ENCODE measurements around the gene ANKK1.

ANKK1 gene

DNA sequence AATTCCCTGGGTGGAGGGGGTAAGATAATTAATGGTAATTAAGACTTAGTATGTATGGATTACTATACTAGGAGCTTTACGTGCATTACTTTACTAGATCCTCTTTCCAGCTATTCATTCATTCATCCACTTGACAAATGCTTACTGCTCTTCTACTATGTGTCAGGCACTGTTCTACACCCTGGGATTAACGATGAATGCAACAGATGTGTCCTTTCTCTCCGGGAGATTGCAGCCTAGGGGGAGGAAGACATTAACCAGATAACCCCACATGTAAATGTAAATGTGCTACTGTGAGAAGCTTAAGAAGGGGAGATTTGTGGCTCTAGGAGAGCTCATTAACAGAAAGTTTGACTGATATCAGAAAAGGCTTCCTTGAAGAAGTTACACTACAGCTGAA lies 1.7 kb downstream of the ANKK1 start:
- H3K4me3 ChIP-seq (ENCODE audit: low read length): no peak overlapping the region
- H3K27me3 ChIP-seq (ENCODE audit: insufficient read depth, low read length): peaks cover 43% of the 10 kb centered on the region
- H2AFZ ChIP-seq (ENCODE audit: low read depth, low read length): no peak overlapping the region
- H3K36me3 ChIP-seq (ENCODE audit: insufficient read depth, low read length): no peaks in the 10 kb centered on the region
- H3K4me1 ChIP-seq (ENCODE audit: insufficient read depth, low read length): no peaks in the 10 kb centered on the region
- peaks cover 2% of the 10 kb centered on the region for H3K9me3 ChIP-seq (ENCODE audit: low read length)

DNA sequence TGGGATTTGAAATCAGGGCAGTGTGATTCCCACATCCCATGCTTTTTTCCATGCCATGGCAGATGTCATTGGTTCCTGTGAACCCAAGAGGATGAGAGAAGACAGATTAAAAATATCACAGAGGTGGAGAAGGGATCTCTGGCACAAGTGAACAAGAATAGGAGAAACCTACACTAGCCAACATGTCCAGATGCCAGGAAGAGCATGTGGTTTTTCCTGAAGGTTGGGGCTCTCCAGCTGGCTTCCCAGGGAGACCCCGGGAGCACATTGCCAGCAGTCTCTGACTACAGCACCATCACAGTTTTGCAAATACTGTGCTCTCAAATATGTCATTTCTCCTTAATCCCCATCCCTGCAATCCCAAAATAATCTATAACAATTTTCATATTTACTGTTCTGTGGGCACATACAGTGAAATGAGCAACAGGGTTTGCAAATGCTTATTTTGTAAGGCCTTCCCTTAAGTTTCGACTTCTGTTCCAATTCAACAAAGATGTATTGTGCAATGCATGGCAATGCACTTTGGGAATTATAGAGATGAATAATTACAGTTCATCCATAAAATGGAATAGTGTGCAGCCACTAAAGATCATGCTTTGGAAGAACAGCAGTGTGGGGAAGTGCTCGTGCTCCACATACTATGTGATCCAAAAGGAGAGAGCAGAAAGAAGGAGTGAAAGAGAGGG lies 4.8 kb downstream of the ANKK1 start:
- Histone ChIP-seq H3K27me3 (ENCODE audit: insufficient read depth, low read length) (peaks cover 35% of the 10 kb centered on the region), H3K4me1 (ENCODE audit: insufficient read depth, low read length) (no peaks in the 10 kb centered on the region), H3K9me3 (ENCODE audit: low read length) (peaks cover 2% of the 10 kb centered on the region), H3K36me3 (ENCODE audit: insufficient read depth, low read length) (no peaks in the 10 kb centered on the region), H2AFZ (ENCODE audit: low read depth, low read length) (no peak overlapping the region), H3K4me3 (ENCODE audit: low read length) (no peak overlapping the region)

DNA sequence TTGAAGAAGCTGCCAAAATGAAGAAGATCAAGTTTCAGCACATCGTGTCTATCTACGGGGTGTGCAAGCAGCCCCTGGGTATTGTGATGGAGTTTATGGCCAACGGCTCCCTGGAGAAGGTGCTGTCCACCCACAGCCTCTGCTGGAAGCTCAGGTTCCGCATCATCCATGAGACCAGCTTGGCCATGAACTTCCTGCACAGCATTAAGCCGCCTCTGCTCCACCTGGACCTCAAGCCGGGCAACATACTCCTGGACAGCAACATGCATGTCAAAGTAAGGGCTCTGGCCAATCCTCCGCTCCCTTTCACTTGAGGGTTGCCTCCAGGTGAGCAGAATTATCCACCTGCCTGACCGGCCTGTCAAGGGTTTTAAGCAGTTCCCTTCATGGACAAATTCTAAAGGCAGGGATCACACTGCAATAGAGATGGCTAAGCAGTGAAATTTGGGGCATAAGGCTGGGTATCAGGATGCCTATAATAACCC lies 6.0 kb downstream of the ANKK1 start:
- H3K27me3 ChIP-seq (ENCODE audit: insufficient read depth, low read length): peaks cover 26% of the 10 kb centered on the region
- H3K9me3 ChIP-seq (ENCODE audit: low read length): no peaks in the 10 kb centered on the region
- H3K4me3 ChIP-seq (ENCODE audit: low read length): no peak overlapping the region
- no peaks in the 10 kb centered on the region for H3K4me1 ChIP-seq (ENCODE audit: insufficient read depth, low read length)
- H2AFZ ChIP-seq (ENCODE audit: low read depth, low read length): no peak overlapping the region
- H3K36me3 ChIP-seq (ENCODE audit: insufficient read depth, low read length): no peaks in the 10 kb centered on the region

DNA sequence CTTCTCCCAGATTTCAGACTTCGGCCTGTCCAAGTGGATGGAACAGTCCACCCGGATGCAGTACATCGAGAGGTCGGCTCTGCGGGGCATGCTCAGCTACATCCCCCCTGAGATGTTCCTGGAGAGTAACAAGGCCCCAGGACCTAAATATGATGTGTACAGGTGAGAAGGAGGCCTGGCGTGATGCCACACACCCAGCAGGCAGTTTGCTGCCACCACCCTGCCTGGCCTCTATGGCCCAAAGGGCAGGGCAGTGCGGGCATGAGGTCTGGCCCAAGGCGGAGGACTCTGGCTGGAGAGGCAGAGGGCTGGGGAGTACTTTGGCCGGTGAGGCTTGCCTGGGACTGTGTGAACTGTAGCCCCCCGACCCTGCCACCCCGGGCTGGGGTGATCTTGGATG lies 7.3 kb downstream of the ANKK1 start:
- Histone ChIP-seq H2AFZ (ENCODE audit: low read depth, low read length) (no peak overlapping the region), H3K4me3 (ENCODE audit: low read length) (no peak overlapping the region), H3K4me1 (ENCODE audit: insufficient read depth, low read length) (no peaks in the 10 kb centered on the region), H3K9me3 (ENCODE audit: low read length) (no peaks in the 10 kb centered on the region), H3K36me3 (ENCODE audit: insufficient read depth, low read length) (no peaks in the 10 kb centered on the region), H3K27me3 (ENCODE audit: insufficient read depth, low read length) (peaks cover 25% of the 10 kb centered on the region)

DNA sequence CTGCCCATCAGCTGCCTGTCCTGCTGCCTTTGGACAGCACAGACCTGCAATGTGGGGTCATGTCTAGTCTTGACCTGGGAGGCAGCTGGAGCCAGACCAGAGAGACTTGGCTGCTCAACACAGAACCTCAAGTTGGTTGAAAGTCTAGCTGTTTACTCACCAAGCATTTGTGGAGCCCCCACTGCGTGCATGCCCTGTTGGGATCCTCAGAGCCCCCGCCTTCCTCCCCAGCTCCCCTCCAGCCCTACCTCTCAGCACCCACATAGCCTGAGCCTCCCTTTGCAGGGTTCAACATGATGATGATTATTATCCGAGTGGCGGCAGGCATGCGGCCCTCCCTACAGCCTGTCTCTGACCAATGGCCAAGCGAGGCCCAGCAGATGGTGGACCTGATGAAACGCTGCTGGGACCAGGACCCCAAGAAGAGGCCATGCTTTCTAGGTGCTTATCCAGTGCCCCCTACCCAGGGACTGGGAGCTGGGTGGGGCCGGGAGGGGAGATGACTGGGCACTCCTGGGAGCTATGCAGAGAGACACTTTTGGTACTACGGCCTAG lies 8.3 kb downstream of the ANKK1 start:
- Histone ChIP-seq H3K36me3 (ENCODE audit: insufficient read depth, low read length) (no peaks in the 10 kb centered on the region), H2AFZ (ENCODE audit: low read depth, low read length) (no peak overlapping the region), H3K27me3 (ENCODE audit: insufficient read depth, low read length) (peaks cover 27% of the 10 kb centered on the region), H3K4me1 (ENCODE audit: insufficient read depth, low read length) (no peaks in the 10 kb centered on the region), H3K4me3 (ENCODE audit: low read length) (no peak overlapping the region), H3K9me3 (ENCODE audit: low read length) (no peaks in the 10 kb centered on the region)

DNA sequence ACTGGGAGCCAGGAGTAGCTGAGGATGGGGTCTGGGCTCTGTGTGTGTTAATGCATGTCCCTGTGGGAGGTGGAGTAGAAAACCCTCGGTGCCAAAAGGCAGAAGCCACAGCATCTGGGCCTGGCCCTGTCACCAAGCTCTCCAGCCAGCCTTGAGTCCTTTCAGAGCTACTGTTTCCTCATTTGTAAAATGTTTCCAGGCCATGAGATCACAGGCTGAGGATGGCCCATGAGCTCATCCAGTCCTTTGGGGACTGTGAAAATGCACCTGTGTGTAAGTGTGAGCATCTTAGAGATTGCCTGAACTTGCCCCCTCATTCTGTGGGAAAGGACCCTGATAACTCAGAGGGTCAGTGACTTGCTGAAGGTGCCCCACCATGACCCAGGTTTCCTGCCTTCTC lies 9.1 kb downstream of the ANKK1 start:
- no peak overlapping the region for H3K4me3 ChIP-seq (ENCODE audit: low read length)
- no peaks in the 10 kb centered on the region for H3K4me1 ChIP-seq (ENCODE audit: insufficient read depth, low read length)
- H3K27me3 ChIP-seq (ENCODE audit: insufficient read depth, low read length): peaks cover 22% of the 10 kb centered on the region
- H3K9me3 ChIP-seq (ENCODE audit: low read length): no peaks in the 10 kb centered on the region
- H2AFZ ChIP-seq (ENCODE audit: low read depth, low read length): no peak overlapping the region
- no peaks in the 10 kb centered on the region for H3K36me3 ChIP-seq (ENCODE audit: insufficient read depth, low read length)

DNA sequence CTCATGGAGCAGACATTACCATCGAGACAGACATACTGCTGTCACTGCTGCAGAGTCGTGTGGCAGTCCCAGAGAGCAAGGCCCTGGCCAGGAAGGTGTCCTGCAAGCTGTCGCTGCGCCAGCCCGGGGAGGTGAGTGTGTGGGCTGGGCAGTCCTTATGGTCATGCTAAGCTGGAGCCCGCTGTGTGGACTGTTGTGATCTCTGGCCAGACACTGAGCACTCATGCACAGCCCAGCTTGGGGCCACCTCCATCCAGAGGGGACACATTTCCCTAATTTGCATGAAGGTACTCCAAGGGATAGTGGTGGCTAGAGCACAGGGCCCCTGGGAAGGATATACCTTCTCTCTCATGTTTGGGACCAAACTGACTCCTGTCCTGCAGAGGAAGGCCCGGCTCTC lies 9.6 kb downstream of the ANKK1 start:
- Histone ChIP-seq H3K27me3 (ENCODE audit: insufficient read depth, low read length) (peaks cover 20% of the 10 kb centered on the region), H2AFZ (ENCODE audit: low read depth, low read length) (no peak overlapping the region), H3K36me3 (ENCODE audit: insufficient read depth, low read length) (no peaks in the 10 kb centered on the region), H3K4me1 (ENCODE audit: insufficient read depth, low read length) (no peaks in the 10 kb centered on the region), H3K9me3 (ENCODE audit: low read length) (no peaks in the 10 kb centered on the region), H3K4me3 (ENCODE audit: low read length) (no peak overlapping the region)

DNA sequence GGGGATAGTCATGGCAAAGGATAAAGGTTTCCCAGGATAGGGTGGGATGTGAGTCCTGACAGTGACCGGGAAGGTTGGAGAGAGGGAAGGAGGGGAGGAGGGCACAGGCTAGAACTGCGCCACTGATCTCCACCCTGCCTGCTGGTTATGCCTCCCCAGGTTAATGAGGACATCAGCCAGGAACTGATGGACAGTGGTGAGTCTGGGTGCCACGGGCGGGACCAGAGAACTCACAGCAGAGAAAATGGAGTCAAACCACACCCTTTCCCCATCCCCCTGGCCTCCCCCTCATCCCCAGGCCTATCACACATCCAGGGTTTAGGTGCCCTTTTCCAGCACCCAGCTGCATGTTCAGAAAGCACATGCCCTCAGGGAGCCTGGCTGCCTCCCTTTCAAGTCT lies 10.2 kb downstream of the ANKK1 start:
- no peak overlapping the region for H3K4me3 ChIP-seq (ENCODE audit: low read length)
- no peaks in the 10 kb centered on the region for H3K9me3 ChIP-seq (ENCODE audit: low read length)
- no peak overlapping the region for H2AFZ ChIP-seq (ENCODE audit: low read depth, low read length)
- H3K36me3 ChIP-seq (ENCODE audit: insufficient read depth, low read length): no peaks in the 10 kb centered on the region
- H3K27me3 ChIP-seq (ENCODE audit: insufficient read depth, low read length): peaks cover 20% of the 10 kb centered on the region
- H3K4me1 ChIP-seq (ENCODE audit: insufficient read depth, low read length): no peaks in the 10 kb centered on the region

DNA sequence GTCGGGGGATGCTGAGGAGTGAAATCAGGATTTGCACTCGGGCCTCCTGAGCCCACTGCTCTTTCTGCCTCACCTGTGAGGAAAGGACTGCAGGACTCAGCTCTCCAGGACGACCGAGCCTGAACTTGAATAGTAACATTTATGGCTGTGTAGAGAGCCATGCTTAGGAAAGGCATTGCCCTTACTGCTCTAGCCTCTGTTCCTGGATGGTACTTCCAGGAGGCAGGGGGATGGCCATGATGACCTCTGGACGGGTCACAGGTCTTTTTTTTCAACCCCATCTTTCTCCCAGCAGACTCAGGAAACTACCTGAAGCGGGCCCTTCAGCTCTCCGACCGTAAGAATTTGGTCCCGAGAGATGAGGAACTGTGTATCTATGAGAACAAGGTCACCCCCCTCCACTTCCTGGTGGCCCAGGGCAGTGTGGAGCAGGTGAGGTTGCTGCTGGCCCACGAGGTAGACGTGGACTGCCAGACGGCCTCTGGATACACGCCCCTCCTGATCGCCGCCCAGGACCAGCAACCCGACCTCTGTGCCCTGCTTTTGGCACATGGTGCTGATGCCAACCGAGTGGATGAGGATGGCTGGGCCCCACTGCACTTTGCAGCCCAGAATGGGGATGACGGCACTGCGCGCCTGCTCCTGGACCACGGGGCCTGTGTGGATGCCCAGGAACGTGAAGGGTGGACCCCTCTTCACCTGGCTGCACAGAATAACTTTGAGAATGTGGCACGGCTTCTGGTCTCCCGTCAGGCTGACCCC lies 11.3 kb downstream of the ANKK1 start:
- Histone ChIP-seq H2AFZ (ENCODE audit: low read depth, low read length) (no peak overlapping the region), H3K4me3 (ENCODE audit: low read length) (no peak overlapping the region), H3K27me3 (ENCODE audit: insufficient read depth, low read length) (peaks cover 14% of the 10 kb centered on the region), H3K4me1 (ENCODE audit: insufficient read depth, low read length) (no peaks in the 10 kb centered on the region), H3K36me3 (ENCODE audit: insufficient read depth, low read length) (no peaks in the 10 kb centered on the region), H3K9me3 (ENCODE audit: low read length) (no peaks in the 10 kb centered on the region)

DNA sequence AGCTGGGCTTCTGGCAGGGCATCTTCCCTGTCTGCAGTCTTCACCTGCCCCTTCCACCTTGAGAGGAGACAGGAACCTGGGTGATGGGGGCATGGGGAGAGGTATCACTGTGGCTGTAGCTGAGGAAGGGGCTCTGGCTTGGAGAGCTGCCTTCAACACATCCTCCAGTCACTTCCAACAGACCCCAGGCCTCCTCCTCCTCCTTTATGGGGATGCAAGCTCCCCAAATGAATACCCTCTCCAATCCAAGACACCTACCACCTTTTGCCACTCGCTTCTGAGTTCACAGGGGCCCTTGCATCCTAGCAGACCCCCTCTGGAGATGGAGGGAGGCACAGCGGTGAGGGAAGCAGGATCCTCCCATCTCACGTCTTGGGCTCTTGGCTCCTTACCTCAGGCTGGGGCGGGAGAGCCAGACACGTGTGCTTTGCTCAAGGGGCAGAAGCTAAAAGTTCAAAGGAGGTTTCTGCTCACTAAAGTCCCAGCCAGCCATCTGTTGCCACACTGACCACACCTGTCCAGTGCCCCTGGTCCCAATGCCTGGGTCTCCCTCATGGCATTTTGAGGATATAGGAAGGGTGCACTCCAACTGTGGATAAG lies 13.2 kb downstream of the ANKK1 start:
- no peak overlapping the region for H2AFZ ChIP-seq (ENCODE audit: low read depth, low read length)
- no peak overlapping the region for H3K4me3 ChIP-seq (ENCODE audit: low read length)
- H3K36me3 ChIP-seq (ENCODE audit: insufficient read depth, low read length): no peaks in the 10 kb centered on the region
- H3K27me3 ChIP-seq (ENCODE audit: insufficient read depth, low read length): peaks cover 10% of the 10 kb centered on the region
- H3K4me1 ChIP-seq (ENCODE audit: insufficient read depth, low read length): no peaks in the 10 kb centered on the region
- no peaks in the 10 kb centered on the region for H3K9me3 ChIP-seq (ENCODE audit: low read length)

DNA sequence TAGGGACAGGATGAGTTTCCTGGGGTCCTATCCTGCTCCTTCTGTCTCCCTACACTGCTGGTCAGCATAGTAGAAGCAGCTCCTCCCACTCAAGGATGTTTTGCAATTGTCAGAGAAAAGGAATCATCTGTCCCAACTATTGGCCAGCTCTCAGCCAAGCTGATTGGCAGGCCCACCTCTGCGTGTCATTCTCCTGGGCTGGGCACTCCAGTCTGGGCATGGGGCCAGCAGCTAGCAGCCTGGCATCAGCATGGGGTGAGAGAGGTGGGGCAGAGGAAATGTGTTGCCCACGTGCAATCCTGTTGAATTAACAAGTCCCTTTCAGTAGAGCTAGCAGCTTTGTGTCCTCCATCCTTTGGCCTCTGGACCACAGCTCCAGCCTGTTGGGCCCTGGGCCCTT lies 14.1 kb downstream of the ANKK1 start:
- no peak overlapping the region for H2AFZ ChIP-seq (ENCODE audit: low read depth, low read length)
- no peaks in the 10 kb centered on the region for H3K36me3 ChIP-seq (ENCODE audit: insufficient read depth, low read length)
- H3K9me3 ChIP-seq (ENCODE audit: low read length): no peaks in the 10 kb centered on the region
- H3K4me1 ChIP-seq (ENCODE audit: insufficient read depth, low read length): no peaks in the 10 kb centered on the region
- no peak overlapping the region for H3K4me3 ChIP-seq (ENCODE audit: low read length)
- peaks cover 15% of the 10 kb centered on the region for H3K27me3 ChIP-seq (ENCODE audit: insufficient read depth, low read length)

DNA sequence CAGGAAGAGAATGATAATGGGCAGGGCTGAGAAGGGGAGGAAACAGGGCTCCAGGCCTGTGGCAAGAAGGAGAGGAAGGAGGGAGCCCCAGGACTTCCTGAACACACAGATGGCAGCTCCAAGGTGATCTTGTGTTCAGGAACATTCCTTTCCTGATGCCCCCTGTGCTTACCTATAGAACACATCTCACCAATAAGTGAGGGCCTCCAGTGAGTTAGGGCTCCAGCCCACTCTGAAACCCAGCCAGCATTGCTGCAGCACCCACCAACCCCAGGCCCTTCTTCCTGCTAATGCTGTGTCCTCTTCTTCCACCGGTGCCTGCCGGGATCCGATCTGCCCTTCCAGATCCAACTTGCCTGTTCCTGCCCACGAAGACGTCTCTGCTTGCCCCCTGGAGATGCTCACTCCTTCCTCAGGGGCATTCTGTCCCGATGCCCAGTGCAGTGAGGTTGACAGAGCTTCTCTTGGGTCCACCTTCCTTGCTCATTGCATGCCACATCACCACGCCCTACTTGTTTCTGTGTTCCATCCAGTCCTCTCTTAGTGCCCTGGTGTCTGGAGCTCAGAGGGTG lies 17.4 kb downstream of the ANKK1 start:
- Histone ChIP-seq H3K4me1 (ENCODE audit: insufficient read depth, low read length) (no peaks in the 10 kb centered on the region), H3K36me3 (ENCODE audit: insufficient read depth, low read length) (no peaks in the 10 kb centered on the region), H3K9me3 (ENCODE audit: low read length) (no peaks in the 10 kb centered on the region), H2AFZ (ENCODE audit: low read depth, low read length) (no peak overlapping the region), H3K27me3 (ENCODE audit: insufficient read depth, low read length) (peaks cover 24% of the 10 kb centered on the region), H3K4me3 (ENCODE audit: low read length) (no peak overlapping the region)

All from neuron (in vitro differentiated cells).